ENCODE results near the gene TNFAIP8L3.
"Not testable (repeated sequence)": the region's sequence is repeated elsewhere in the genome, so short reads cannot be mapped to it uniquely, and the experiment has no call there.

The TNFAIP8L3 gene

DNA sequence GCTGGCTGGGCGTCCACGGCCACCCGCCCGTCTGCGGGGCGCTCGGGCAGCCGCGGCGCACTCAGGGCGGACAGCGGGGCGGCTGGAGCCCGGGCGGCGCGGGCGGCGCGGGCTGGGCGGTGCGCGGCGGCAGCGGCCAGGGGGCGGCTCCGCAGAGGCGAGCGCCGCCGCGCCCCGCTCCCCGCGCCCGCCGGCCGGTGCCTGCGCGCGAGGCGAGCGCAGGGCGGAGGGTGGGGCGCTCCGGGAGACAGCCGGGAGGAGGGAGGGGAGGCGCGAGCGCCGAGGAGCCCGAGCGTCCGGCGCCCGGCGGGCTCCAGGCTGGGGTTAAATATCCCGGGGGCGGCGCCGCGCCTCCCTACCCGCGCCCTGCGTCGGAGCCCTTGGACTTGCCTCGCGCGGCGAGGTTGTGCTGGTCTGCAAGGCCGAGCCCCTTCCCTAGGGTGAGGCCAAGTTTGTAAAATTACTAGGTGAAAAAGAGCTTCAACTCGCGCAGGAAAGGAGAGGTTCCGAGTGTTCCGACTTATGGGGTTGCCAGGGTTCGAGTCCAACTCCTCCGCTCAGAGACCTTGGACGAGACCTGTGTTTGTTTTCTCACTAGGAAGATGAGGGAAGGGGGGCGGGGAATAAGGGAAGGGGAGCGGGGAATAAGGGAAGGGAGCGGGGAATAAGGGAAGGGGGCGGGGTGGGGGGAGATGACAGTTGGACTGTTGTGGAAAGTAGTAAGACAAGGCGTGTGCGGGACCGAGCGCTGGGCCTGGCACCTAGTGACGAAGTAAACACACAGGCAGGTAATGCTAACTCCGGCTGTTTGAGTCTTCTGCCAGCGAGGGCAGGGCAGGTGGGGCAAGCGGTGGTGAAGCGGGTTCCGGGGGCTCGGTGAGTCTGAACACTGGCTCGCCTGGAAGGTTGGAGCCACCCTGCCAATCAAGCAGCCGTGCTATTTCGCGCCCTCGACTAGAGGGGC is at the start of gene TNFAIP8L3:
Gene TNFAIP8L3 (minus strand): TSS at position 301 of the 964 bp plus-strand sequence. CDS start 311 bp downstream, outside the sequence.
- no peak for DNase-seq

DNA sequence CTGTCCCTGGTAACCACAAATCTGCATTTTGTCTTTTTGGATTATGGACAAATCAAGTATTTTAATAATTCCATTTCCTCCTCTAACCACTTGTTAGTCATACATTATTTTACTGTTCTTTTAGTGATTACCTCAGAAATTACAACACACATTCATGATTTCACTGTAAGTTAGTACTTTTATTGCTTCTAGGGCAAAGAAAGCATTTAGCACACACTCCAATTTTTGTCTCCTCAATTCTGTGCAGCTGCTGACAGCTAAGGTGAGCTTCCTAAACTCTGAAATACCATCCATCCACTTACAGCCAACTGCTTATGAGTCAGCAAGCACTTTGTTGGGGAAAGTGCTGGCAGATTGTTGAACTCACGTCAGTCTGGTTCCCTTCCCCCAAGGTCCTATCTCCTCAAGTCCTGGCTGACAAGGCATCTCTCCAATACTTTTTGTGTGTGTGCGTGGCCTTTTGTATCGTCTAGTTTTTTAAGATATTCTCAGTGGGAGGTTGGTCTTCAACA is 49.4 kb upstream of the TNFAIP8L3 start:
- DNase-seq: no peak

DNA sequence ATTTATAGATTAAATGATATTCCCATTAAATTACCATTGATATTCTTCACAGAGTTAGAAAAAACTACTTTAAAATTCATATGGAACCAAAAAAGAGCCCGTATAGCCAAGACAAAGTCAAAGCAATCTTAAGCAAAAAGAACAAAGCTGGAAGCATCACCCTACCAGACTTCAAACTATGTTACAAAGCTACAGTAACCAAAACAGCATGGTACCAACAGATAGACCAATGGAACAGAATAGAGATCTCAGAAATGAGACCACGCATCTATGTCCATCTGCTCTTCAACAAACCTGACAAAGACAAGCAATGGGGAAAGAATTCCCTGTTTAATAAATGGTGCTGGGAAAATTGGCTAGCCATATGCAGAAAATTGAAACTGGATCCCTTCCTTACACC is 45.6 kb upstream of the TNFAIP8L3 start:
- DNase-seq: not testable (repeated sequence)

DNA sequence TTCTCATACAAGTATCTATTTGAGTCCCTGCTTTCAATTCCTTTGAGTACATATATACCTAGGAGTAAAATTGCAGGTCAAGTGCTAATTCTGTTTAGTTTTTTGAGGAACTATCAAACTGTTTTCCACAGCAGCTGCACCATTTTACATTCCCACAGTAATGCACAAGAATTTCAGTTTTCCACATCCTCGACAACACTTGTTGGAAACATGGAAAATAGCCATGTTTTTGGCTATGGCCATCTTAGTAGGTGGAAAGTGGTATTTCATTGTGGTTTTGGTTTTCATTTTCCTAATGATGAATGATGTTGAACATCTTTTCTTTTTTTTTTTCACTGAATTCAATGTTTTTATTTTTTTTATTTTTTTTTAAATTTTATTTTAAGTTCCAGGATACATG is 44.4 kb upstream of the TNFAIP8L3 start:
- DNase-seq: no peak

DNA sequence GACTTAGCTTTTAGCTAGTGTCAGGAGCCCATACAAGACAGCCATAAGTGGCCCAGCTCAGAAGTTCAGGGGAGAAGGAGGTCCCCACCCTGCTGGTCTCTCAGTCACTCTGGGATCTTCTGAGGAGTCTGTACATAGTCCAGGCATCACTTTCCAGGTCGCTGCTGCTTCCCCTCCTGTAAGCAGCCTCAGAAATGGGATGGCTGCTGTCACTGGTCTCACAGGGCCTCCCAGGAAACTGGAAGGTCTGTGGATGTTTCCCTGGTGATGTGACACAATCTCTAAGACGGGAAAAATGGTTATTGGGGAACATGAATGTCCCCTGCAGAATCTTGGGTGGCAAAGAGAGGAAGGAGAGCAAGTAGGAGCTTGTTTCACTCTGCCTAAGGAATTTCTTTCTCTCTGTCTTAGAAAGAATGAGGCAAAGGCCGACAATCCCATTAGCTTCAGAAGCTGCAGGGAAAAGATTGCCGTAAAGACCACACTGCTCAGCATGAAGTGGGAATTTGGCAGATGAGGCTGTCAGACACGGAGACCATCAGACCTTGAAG is 43.2 kb upstream of the TNFAIP8L3 start:
- DNase-seq: no peak

DNA sequence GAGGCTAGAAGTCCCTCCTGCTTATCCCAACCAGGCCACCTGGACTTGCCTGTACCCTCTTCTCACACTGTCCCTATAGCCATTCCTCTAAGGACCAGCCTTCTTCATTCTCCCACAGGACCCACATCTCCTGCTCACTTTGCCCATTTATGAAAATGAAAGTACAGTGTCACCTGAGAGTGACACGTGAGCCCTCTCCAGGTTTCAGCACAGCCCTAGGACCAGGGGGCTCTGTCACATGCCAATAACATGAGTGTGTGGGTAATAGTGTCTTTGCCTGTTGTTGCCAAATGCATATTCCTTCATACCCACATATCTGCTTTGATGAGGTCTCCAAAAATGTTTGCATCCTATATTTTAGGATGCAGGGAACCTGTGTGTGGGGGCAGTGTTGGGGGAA is 42.3 kb upstream of the TNFAIP8L3 start:
- DNase-seq: no peak

DNA sequence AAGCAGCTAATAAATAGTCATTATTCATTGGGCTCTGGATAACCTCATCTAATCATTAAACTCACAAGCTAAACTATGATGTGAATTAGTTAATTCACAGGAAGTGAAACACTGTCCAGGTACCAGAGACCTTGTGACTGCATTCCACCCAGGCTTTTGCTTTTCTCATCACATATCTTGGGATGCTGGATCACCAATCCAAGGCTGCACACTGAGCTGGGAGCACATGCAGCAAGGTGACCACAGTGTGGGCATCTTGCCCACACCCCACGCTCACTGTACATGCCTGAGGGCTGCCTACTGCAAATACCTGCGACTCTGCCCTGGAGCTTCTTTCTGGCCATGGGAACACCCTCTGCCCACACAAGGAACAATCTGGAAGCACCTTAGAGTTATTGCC is 40.6 kb upstream of the TNFAIP8L3 start:
- no peak for DNase-seq

DNA sequence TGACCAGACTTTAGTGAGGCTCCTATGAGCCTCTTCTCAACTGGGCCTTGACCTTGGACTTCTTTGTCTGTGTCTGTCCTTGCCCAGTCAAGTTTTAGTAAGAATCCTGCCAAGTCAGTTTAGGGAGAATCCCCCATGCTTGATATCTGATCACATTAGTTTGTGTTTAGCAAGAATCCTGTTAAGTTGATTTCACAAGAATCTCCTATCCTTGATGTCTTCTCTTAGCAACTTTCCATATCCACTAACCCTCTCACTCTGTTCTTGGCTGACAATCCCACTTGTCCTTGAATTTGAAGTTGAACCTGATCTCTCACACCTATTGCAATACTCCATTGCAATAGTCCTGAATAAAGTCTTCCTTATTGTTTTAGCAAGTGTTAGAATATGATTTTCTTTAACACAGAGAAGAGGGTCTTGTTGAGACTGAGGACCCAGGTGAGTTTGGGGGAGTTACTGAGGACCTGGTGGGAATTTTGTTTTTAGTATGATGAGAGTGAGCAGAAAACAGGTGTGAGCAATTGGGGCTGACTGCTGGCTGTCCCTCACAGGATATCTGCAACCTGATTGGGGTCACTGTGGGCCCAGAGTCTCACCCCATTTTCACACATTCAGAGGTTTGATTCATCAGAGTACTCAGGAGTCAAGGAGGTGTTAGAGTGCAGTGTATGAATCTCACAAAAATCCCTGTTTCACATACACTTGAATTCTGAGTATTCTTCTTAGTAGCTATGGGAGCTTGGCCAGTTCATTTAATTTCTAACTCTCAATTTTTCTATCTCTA is 39.9 kb upstream of the TNFAIP8L3 start:
- DNase-seq: no peak

DNA sequence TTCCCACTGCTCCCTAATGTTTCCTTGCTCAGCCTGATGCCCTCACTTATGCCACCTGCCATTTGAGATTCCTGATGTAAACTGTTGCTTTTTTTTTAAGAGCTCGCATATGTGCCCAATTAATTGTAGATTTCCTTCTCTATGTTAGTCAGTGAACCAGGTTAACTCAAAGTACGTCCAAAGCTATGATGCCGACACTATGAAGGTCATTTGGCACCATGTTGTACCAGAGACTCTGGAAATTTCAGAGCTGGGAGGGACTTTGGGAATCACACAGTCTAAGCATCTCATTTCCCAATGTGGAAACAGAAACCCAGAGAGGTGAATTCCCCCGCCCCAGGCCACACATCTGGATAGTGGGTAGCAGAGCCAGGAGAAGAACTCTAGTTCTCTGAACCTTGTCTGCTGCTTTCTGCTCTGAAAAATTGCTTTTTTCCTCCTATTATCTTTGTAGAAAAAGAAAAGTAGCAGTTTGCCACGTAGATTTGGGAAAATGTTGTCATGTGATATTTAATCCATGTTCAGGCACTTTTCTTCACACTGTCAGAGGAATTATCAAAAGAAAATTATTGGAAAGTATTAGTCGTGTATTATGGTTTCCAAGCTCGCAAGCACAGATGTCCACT is 38.5 kb upstream of the TNFAIP8L3 start:
- no peak for DNase-seq

DNA sequence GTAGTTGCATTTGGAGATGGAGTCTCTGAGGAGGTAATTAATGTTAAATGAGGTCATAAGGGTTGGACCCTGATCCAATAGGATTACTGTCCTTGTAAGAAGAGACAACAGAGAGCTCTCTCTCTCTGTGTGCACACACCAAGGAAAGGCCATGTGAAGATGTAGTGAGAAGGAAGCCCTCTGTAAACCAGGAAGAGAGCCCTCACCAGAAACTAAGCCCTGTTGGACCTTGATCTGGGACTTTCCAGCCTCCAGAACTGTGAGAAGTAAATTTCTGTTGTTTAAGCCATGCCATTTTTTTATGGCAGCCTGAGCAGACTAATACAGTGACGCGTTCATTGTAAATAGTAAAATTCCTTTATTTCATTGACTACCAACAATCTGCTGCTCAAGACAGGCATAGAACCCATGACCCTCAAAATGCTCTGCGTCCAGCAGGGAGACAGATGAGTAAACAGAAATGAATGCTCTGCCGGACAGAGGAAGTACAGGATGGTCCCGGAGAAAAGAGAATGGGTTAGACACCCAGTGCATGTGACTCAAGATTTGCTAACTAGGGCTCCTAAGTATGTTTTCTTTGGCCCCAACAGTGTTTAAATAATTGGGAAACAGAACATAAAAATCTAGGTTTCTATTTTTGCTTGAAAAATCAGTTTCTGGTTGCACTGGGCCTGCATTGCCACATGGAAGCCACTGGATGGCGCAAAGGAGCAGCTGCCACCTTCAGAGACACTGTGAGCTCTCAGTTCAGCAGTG is 37.9 kb upstream of the TNFAIP8L3 start:
- no peak for DNase-seq

DNA sequence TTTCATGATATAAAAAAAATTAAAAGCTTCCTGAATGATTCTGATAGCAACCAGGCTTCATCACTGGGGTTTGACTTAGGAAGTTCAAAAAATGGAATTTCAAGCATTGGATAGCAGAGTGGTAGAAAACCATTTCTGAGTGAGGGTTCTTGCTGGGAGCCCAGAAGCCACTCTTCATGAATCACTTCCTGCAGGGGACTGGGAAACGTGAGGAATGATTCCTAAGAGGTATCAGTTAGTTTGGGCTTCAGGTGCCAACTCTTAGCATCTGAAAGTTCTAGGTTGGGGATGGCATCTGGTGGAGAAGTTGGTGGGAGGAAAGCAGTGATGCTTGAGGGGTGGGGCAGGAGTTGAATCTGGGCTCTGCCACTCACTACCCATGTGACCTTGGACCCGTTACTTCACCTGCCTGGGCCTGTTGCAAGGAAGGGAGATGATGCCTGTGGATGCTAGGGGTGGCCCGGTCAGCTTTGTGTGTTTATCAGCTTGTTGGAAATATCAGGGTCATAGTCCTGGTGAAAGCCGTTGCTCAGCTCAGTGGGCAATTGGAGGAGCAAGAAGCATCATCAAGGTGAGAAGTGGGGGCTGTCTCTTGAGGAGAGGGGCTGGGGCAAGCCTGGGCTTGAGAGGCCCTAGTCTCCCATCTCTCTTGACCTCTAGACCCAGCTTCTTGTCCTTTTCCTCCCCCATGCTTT is 37.0 kb upstream of the TNFAIP8L3 start:
- no peak for DNase-seq

DNA sequence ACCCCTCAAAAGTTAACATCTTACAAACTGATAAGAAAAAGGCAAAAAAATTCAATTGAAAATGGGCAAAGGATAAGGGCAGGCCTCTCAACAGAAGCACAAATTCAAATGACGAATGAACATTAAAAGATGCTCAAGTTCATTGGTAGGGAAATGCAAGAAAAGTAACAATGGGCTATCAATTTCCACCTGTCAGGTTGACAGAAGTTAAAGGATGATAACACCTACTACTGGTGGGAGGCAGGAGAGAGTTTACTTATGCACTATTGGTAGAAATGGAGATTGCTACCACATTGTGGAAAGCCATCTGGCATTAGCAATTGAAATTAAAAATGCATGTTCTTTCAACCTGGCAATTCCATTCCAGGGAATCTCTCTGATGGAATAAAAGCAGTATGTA is 35.6 kb upstream of the TNFAIP8L3 start:
- no peak for DNase-seq

DNA sequence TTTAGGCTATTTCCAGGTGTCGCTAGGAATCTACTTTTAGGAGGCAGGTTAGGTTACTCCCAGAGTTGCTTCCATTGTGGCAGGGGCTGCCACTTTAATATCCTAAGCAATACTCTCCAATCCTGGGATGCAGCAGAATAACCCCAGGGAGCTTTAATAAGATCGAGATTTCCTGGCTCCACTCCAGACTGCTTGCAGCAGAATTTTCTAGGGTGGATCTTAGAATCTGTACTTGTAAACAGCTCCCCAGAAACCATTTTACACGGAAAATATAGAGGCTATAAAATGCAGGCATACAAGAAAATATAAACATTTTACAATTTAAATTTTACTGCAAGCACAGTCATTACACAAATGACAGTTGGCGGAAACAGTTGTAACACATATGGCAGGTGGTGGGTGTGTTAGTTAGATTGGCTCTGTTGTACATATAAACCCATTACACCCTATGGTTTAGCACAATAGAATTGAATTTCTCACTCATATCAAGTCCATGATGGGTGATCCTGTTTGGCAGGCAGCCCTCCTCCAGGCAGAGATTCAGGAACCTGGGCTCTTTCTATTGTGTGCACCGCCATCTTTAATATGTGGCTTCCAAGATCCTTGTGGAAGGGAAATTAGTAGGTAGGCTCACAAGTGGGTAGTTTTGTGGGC is 35.0 kb upstream of the TNFAIP8L3 start:
- DNase-seq: no peak

DNA sequence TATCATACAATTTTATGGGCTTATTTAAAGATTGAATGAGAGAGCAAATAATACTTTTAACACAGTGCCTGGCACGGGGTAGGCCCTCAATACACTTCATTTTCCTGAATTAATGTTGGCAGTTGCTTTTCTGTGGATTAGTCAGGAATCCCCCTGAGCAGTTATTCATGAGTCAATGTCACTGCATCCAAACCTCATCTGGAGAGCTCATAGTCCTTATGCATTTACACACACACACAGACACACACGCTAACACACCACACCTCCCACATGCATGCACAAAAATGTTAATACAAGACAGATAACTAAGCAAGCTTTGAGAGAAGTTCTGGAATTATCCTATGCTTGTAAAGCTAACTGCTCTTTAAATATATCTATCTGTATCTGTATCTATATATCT is 34.0 kb upstream of the TNFAIP8L3 start:
- DNase-seq: no peak

DNA sequence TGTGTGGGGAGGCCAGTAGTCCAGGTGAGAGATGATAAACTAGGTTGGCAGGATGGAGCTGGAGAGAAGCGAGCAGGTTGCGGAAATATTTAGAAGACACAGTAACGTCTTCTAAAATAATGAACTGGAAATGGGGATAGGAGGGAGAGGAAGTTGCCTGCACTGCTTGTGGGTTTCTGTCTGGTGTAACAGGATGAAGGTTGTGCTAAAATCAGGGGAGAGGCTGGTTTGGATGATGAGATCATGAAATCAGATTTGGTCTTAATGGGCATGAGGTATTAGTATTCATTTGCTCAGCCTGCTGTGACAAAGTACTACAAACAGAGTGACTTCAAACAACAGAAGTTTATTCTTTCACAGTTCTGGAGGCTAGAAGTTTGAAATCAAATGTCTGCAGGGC is 32.1 kb upstream of the TNFAIP8L3 start:
- no peak for DNase-seq

DNA sequence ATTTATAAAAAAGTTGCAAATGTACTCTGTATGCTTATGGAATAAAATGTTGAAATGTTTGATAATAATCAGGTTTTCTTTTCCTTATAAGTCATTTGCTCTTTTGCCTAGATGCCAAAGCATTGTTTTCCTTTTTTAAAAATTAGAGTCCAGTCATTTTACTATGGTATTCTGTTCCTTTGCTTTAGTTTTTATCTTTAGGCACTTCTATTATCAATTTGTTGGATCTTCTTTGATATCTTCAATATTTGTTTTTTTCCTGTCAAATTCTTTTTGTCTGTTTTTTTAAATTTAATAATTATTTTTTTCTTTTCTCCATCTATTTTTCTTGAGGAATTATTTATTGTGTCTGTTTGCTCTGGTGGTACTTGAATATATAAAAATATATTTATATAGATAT is 28.3 kb upstream of the TNFAIP8L3 start:
- DNase-seq: not testable (repeated sequence)

DNA sequence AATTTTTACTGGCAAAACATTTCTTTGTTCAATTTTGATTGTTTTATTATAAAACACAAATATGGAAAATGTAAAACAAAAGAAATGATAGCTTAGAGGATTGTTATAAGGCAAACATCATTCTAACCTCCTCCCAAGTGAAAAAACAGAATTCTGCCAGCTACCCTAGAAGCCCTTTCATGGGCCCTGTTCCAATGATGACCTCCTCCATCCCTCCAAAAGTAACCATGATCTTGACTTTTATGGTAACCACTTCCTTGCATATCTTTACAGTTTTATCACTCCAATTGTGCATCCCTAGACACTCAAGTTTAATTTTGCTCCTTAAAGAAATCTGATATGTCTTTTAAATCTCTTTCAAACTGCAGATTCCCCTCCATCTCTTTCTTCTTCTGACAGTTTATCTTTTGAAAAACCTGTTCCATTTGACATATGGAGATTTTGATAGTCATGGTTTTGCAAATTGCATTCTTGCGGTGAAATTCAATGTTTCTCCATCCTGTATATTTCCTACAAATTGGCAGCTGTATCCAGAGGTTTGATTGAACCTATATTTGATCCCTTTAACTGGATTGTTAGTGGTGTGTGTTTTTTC is 27.0 kb upstream of the TNFAIP8L3 start:
- DNase-seq: no peak

DNA sequence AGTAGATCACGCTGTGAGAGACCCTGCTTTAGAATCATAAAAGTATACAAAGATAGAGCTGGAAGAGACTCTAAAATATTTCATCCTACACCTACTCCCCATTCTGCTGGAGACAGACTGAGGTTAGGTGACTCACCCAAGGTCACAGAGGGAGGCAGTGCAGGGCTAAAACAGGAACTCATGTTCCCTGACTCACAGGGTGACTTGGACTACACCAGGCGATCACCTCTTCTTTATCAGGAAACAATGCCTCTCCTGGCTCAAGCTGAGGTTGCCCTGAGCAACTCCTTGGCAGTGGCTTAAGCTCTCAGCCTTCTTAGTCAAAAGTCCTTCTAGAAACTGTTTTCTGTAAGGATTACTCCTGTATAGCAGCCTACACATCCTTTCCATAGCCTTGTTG is 26.4 kb upstream of the TNFAIP8L3 start:
- DNase-seq: no peak

DNA sequence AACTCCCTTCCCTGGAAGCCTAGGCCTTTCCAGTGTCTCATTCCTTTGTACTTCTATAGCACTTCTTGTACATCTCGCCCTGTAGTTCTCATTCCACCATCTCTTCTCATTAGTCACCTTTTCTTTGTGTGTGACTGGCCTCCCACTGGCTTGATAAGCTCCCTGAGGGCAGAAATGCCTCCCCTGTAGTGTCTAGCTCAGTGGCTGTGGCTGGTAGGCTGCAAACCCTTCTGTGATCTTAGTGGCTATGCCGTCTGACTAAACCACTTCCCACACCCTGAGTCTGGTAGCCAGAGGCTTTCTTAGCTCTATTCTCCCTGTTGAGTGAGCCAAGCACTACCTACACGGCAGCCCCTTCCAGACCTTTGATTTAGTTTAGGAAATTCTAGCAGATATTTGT is 24.4 kb upstream of the TNFAIP8L3 start:
- no peak for DNase-seq

DNA sequence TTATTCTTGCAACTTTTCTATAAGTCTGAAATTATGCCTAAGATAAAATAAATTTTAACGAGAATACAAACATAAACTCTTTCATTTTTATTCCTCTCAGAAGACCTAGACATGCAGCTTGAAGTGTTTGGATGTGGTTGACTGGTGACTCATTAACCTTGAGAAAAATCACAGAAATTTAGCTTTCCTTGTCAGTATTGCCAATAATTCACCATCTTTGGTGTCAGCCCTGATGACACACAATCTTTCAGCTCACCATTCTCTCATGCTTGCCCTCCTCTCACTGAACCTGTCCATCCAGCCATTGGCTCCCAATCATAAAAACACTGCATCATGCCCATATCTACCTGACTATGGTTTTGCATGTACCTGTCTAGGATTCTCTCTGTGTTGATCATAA is 22.6 kb upstream of the TNFAIP8L3 start:
- DNase-seq: no peak

All from CD4-positive, alpha-beta T cell treated with Interleukin-6 for 4 hours (primary cell).